Stimulated activated CD8-positive, alpha-beta memory T cell treated with anti-CD3 and anti-CD28 coated beads, Interleukin-15, amount 100 ng/mL, for 4 hours (primary cell): ENCODE measurements around the gene SEPHS2.

Experiments
- DNase-seq, 2 donors: peaks; one replicate each; pipeline ENCODE4 v3.0.0-alpha.2; 2020; ENCODE audit warnings: low read depth in 2 of 2

SEPHS2 gene

GRCh38 chr16:30429678-30430427 lies 15.8 kb downstream of the SEPHS2 start, which contains the start of gene DCTPP1:
TSS of gene DCTPP1 (minus strand) at chr16:30430030. CDS start at chr16:30429980, 50 bp downstream.
- peak; percentile 90 to 96 for DNase-seq

GRCh38 chr16:30429418-30429677 lies 16.3 kb downstream of the SEPHS2 start:
- DNase-seq, result no peak

GRCh38 chr16:30428055-30428454 lies 17.6 kb downstream of the SEPHS2 start:
- no peak for DNase-seq

GRCh38 chr16:30421010-30421409 lies 24.7 kb downstream of the SEPHS2 start:
- no peak for DNase-seq

GRCh38 chr16:30418350-30419181 lies 27.1 kb downstream of the SEPHS2 start:
- DNase-seq, result no peak

- peak; percentile 74 to 81 for DNase-seq
Observed at GRCh38 chr16:30417529-30418349, 27.9 kb downstream of the SEPHS2 start.

- DNase-seq, result no peak
Observed at GRCh38 chr16:30416624-30417528, 28.8 kb downstream of the SEPHS2 start.

- DNase-seq, result no peak
Observed at GRCh38 chr16:30416047-30416603, 29.5 kb downstream of the SEPHS2 start.

GRCh38 chr16:30414159-30414558 lies 31.5 kb downstream of the SEPHS2 start:
- DNase-seq, result no peak

GRCh38 chr16:30413112-30413806 lies 32.4 kb downstream of the SEPHS2 start:
- no peak for DNase-seq

- peak; percentile 78 to 87 for DNase-seq
Observed at GRCh38 chr16:30409125-30410060, 36.3 kb downstream of the SEPHS2 start.

GRCh38 chr16:30407804-30408534 lies 37.7 kb downstream of the SEPHS2 start:
- no peak for DNase-seq

- DNase-seq, result peak; percentile 74 to 83
Observed at GRCh38 chr16:30407102-30407803, 38.4 kb downstream of the SEPHS2 start, which contains the start of gene ZNF771. TSS of gene ZNF771 (plus strand) at chr16:30407606. CDS start at chr16:30408054, 448 bp downstream.

- no peak for DNase-seq
Observed at GRCh38 chr16:30406795-30407101, 38.9 kb downstream of the SEPHS2 start.

GRCh38 chr16:30401768-30402425 lies 43.8 kb downstream of the SEPHS2 start:
- no peak for DNase-seq

GRCh38 chr16:30399435-30400186 lies 46.1 kb downstream of the SEPHS2 start:
- no peak for DNase-seq
